ENCODE results near the gene INPP5K.
A peak's percentile ranks its signal among the peaks of the same experiment; 100 is the strongest.

INPP5K gene

GRCh38 chr17:1486802-1487695, 29.4 kb downstream of the INPP5K start:
- Histone ChIP-seq H4K12ac (ENCODE audit: low read depth, low read length) (peak overlapping the region; percentile 11), H3K4ac (ENCODE audit: low read depth, low read length) (peak overlapping the region; percentile 68), H3K36me3 (ENCODE audit: control insufficient read depth in 1 of 2, insufficient read depth in 2 of 2, low read length in 2 of 2) (peaks cover 18 to 20% of the 10 kb centered on the region in 2 experiments), H3K18ac (ENCODE audit: low read length) (peak overlapping the region; percentile 64), H2BK12ac (ENCODE audit: low read length) (peak overlapping the region; percentile 15), H3K27ac (ENCODE audit: low read depth, low read length) (peak overlapping the region; percentile 84), H4K8ac (ENCODE audit: low read depth, low read length) (peak overlapping the region; percentile 73), H3K4me1 (ENCODE audit: control insufficient read depth in 1 of 2, insufficient read depth in 2 of 2, low read length in 2 of 2) (peaks cover 28 to 44% of the 10 kb centered on the region in 2 experiments), H2BK5ac (ENCODE audit: low read depth, low read length, poor library complexity) (peak overlapping the region; percentile 56), H4K91ac (ENCODE audit: low read depth, low read length) (peak overlapping the region; percentile 72), H3K79me2 (ENCODE audit: control insufficient read depth, insufficient read depth, low read length, poor library complexity) (peaks cover 27% of the 10 kb centered on the region), H3K79me1 (ENCODE audit: low read length) (peaks cover 50% of the 10 kb centered on the region), H2AFZ (ENCODE audit: insufficient read depth, low read length, poor library complexity) (no peak overlapping the region), H2BK120ac (ENCODE audit: insufficient read depth, low read length, poor library complexity) (peak overlapping the region; percentile 54), H3K27me3 (ENCODE audit: insufficient read depth, low read length) (no peaks in the 10 kb centered on the region), H3K23ac (ENCODE audit: low read length) (no peak overlapping the region), H3K9ac (ENCODE audit: low read length) (peak overlapping the region; percentile 68), H3K4me3 (ENCODE audit: low read depth, low read length) (peak overlapping the region; percentile 25), H3K9me3 (ENCODE audit: insufficient read depth, low read depth, low read length) (no peaks in the 10 kb centered on the region), H3K14ac (ENCODE audit: low read length) (peak overlapping the region; percentile 54), H2AK5ac (ENCODE audit: low read length) (peak overlapping the region; percentile 42), H3K4me2 (ENCODE audit: low read length) (peak overlapping the region; percentile 57)
- peak; percentile 94 to 97 for DNase-seq
- WGBS (ENCODE audit: extremely low coverage, insufficient coverage, insufficient read length), result no CpG with 5 or more reads among the region's 74 CpGs

- H3K36me3 ChIP-seq (ENCODE audit: control insufficient read depth in 1 of 2, insufficient read depth in 2 of 2, low read length in 2 of 2), result peaks cover 31 to 33% of the 10 kb centered on the region in 2 experiments
- peak overlapping the region; percentile 88 for H2BK5ac ChIP-seq (ENCODE audit: low read depth, low read length, poor library complexity)
- peak overlapping the region; percentile 87 for H2BK12ac ChIP-seq (ENCODE audit: low read length)
- H3K18ac ChIP-seq (ENCODE audit: low read length), result peak overlapping the region; percentile 97
- H4K8ac ChIP-seq (ENCODE audit: low read depth, low read length), result peak overlapping the region; percentile 98
- H3K4ac ChIP-seq (ENCODE audit: low read depth, low read length), result peak overlapping the region; percentile 95
- peak overlapping the region; percentile 88 for H2AK5ac ChIP-seq (ENCODE audit: low read length)
- peak overlapping the region; percentile 98 for H4K91ac ChIP-seq (ENCODE audit: low read depth, low read length)
- H3K4me3 ChIP-seq (ENCODE audit: low read depth, low read length), result peak overlapping the region; percentile 76
- peak overlapping the region; percentile 70 for H2AFZ ChIP-seq (ENCODE audit: insufficient read depth, low read length, poor library complexity)
- peaks cover 19% of the 10 kb centered on the region for H3K79me2 ChIP-seq (ENCODE audit: control insufficient read depth, insufficient read depth, low read length, poor library complexity)
- H3K4me2 ChIP-seq (ENCODE audit: low read length), result peak overlapping the region; percentile 66
- peaks cover 26 to 40% of the 10 kb centered on the region in 2 experiments for H3K4me1 ChIP-seq (ENCODE audit: control insufficient read depth in 1 of 2, insufficient read depth in 2 of 2, low read length in 2 of 2)
- DNase-seq, result peak; percentile 72 to 79
- H4K12ac ChIP-seq (ENCODE audit: low read depth, low read length), result peak overlapping the region; percentile 97
- WGBS (ENCODE audit: extremely low coverage, insufficient coverage, insufficient read length), result no CpG with 5 or more reads among the region's 127 CpGs
- H3K27me3 ChIP-seq (ENCODE audit: insufficient read depth, low read length), result no peaks in the 10 kb centered on the region
- no peak overlapping the region for H3K23ac ChIP-seq (ENCODE audit: low read length)
- peaks cover 39% of the 10 kb centered on the region for H3K79me1 ChIP-seq (ENCODE audit: low read length)
- peak overlapping the region; percentile 74 for H3K9ac ChIP-seq (ENCODE audit: low read length)
- H2BK120ac ChIP-seq (ENCODE audit: insufficient read depth, low read length, poor library complexity), result peak overlapping the region; percentile 91
- peak overlapping the region; percentile 98 for H3K14ac ChIP-seq (ENCODE audit: low read length)
- H3K27ac ChIP-seq (ENCODE audit: low read depth, low read length), result peak overlapping the region; percentile 89
- no peaks in the 10 kb centered on the region for H3K9me3 ChIP-seq (ENCODE audit: insufficient read depth, low read depth, low read length)
These were observed 30.7 kb downstream of the INPP5K start for GRCh38 chr17:1485423-1486376.

GRCh38 chr17:1484676-1485422, 31.6 kb downstream of the INPP5K start:
- DNase-seq, result peak; percentile 75 to 80
- peak overlapping the region; percentile 62 for H2AFZ ChIP-seq (ENCODE audit: insufficient read depth, low read length, poor library complexity)
- no peaks in the 10 kb centered on the region for H3K9me3 ChIP-seq (ENCODE audit: insufficient read depth, low read depth, low read length)
- no CpG with 5 or more reads among the region's 19 CpGs for WGBS (ENCODE audit: extremely low coverage, insufficient coverage, insufficient read length)
- no peaks in the 10 kb centered on the region for H3K27me3 ChIP-seq (ENCODE audit: insufficient read depth, low read length)
- H3K18ac ChIP-seq (ENCODE audit: low read length), result peak overlapping the region; percentile 84
- peaks cover 23 to 34% of the 10 kb centered on the region in 2 experiments for H3K4me1 ChIP-seq (ENCODE audit: control insufficient read depth in 1 of 2, insufficient read depth in 2 of 2, low read length in 2 of 2)
- H3K79me2 ChIP-seq (ENCODE audit: control insufficient read depth, insufficient read depth, low read length, poor library complexity), result peaks cover 19% of the 10 kb centered on the region
- peak overlapping the region; percentile 85 for H4K91ac ChIP-seq (ENCODE audit: low read depth, low read length)
- peak overlapping the region; percentile 6 for H3K9ac ChIP-seq (ENCODE audit: low read length)
- peak overlapping the region; percentile 76 for H3K4me3 ChIP-seq (ENCODE audit: low read depth, low read length)
- peak overlapping the region; percentile 80 for H4K8ac ChIP-seq (ENCODE audit: low read depth, low read length)
- H3K4me2 ChIP-seq (ENCODE audit: low read length), result peak overlapping the region; percentile 63
- peaks cover 35% of the 10 kb centered on the region for H3K79me1 ChIP-seq (ENCODE audit: low read length)
- peak overlapping the region; percentile 89 for H3K27ac ChIP-seq (ENCODE audit: low read depth, low read length)
- peak overlapping the region; percentile 32 for H2BK12ac ChIP-seq (ENCODE audit: low read length)
- peak overlapping the region; percentile 83 for H3K14ac ChIP-seq (ENCODE audit: low read length)
- H3K4ac ChIP-seq (ENCODE audit: low read depth, low read length), result peak overlapping the region; percentile 71
- peaks cover 35 to 38% of the 10 kb centered on the region in 2 experiments for H3K36me3 ChIP-seq (ENCODE audit: control insufficient read depth in 1 of 2, insufficient read depth in 2 of 2, low read length in 2 of 2)
- H2AK5ac ChIP-seq (ENCODE audit: low read length), result peak overlapping the region; percentile 88
- H2BK120ac ChIP-seq (ENCODE audit: insufficient read depth, low read length, poor library complexity), result peak overlapping the region; percentile 84
- peak overlapping the region; percentile 74 for H2BK5ac ChIP-seq (ENCODE audit: low read depth, low read length, poor library complexity)
- no peak overlapping the region for H3K23ac ChIP-seq (ENCODE audit: low read length)
- H4K12ac ChIP-seq (ENCODE audit: low read depth, low read length), result peak overlapping the region; percentile 66

All from trophoblast cell (in vitro differentiated cells and primary cell).